Spleen (tissue), 7 donors: ENCODE measurements around the gene GFER.

Experiments used
- CTCF ChIP-seq, 11 experiments: fragments of 200-600 bp in 7 of 11; fragments of 450-650 bp in 4 of 11; sonication (generic) in 4 of 11; IDR thresholded peaks in 8 of 11; conservative IDR thresholded peaks in 3 of 11; 1 replicate in 7 of 11; 2 replicates in 4 of 11; pipeline versions ENCODE4 v1.4.0 to v1.8.0; 2016 to 2021; ENCODE audit warnings: antibody characterized with exemption in 11 of 11, inconsistent platforms in 4 of 11, mild to moderate bottlenecking in 1 of 11
- POLR2AphosphoS5 ChIP-seq, 3 donors: sonication (generic); formaldehyde crosslinking; IDR thresholded peaks; one replicate each; pipeline ENCODE4 v1.5.1; 2017; ENCODE audit warnings: antibody characterized with exemption in 3 of 3
- donor health status: DM: no; HTN: no; CAD: no; lungs with moderate emphysema.
- donor health status: DM: no; HTN: no; CAD: no.
- donor health status: DM: no; HTN: no; CAD: no.

- TF ChIP-seq CTCF (IDR thresholded peaks at IDR 0.05 in 8 of 11, conservative IDR thresholded peaks at IDR 0.05 in 3 of 11) (no peak), POLR2AphosphoS5 (IDR thresholded peaks at IDR 0.05) (no peak)
These were observed 8.8 kb downstream of the GFER start for GRCh38 chr16:1992704-1993317.
